ENCODE data around the gene SYNE1.
"Not testable (repeated sequence)": the region's sequence is repeated elsewhere in the genome, so short reads cannot be mapped to it uniquely, and the experiment has no call there.

Gene SYNE1

DNA sequence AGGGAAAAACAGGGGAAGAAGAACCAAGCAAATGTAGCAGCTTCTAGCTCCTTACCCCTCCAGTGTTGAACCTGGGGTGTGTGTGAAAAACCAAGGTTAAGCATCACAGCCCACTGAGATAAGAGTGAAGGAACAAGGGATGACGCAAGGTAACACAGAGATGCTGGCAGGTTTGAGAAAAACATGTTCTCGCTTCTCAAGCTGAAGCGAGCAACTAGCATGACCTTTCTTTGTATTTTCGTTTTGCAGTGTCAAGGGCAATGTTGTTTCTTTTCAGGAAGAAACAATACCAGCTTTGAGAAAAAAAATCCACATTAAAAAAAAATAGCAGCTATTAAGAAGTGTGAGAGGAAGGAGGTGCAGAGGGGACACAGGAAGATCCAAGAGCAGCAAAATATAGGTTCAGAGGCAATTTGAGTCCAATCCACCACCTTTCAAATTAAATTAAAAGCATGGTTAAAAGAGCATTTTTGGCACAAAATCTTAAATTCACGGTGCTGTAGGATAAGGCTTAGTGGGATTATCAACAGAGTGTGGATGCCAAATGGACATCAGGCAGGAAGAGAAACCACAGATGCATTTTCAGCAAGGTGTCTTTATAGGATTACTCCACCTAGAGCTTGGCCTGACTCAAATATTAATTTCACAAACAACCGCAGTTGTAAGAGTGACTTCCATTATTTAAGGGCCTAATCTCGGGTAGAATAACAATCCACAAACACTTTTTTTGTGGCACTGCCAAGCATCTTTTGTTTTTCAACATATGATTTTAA is 70.9 kb downstream of the SYNE1 start:
- no peak for DNase-seq (ENCODE audit: low spot score)

DNA sequence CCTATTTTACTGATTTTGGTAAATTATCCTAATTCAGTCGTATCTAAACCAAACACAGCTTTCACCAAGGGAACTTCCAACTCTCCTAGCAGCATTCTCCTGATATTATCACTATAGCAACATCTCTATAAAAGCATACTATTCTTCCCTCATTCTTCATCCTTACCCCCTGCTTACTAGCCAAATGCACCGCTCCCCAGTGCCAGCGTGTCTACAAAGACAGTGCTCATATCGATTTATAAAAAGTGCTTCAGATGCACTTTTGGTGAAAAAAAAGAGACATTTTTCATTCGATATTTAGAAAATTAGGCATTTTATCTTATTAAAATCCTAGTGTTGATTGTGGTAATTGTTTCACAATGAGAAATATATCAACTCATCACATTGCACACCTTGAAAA is 74.0 kb downstream of the SYNE1 start:
- DNase-seq (ENCODE audit: low spot score) = no peak

DNA sequence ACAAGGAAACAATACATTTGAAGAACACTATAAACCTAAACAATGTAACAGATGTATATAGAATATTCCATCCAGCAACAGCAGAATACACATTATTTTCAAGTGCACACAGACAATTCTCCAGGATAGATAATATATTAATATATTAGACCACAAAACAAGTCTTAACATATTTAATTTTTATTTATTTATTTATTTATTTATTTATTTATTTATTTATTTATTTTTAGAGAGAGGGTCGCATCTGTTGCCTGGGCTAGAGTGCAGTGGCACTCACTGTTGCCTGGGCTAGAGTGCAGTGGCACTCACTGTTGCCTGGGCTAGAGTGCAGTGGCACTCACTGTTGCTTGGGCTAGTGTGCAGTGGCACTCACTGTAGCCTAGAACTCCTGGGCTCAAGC is 78.4 kb downstream of the SYNE1 start:
- DNase-seq (ENCODE audit: low spot score) = not testable (repeated sequence)

DNA sequence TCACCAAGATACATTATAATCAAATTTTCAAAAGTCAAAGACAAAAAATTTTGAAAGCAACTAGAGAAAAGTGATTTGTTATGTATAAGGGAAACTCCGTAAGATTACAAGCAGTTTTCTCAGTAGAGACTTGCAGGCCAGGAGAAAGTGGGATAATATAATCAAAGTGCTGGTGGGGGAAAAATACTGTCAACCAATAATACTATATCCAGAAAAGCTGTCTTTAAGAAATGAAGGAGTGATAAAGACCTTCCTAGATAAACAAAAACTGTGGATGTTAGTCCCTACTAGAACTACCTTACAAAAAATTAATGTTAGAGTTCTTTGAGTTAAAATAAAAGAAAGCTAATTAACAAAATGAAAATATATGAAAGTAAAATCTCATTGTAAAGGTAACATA is 79.7 kb downstream of the SYNE1 start:
- DNase-seq (ENCODE audit: low spot score) = no peak

DNA sequence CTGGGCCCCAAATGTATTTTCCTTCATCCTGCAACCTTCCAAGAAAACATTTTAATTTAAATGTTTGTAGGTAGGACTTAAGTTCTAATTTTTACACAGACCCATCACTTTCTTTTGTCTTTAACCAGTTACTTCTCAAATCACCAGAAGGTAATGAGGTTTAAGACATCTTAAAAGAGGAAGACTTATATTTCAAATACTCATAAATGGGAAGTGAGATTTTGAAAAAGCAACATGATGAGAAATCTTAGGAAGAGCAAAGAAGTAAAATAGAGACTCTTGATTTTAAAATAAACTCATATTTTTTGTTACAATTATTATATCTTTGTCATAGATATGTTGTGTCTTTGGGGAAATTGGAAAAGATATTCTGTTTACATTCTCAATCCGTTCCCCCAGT is 82.3 kb downstream of the SYNE1 start:
- DNase-seq (ENCODE audit: low spot score) = no peak

DNA sequence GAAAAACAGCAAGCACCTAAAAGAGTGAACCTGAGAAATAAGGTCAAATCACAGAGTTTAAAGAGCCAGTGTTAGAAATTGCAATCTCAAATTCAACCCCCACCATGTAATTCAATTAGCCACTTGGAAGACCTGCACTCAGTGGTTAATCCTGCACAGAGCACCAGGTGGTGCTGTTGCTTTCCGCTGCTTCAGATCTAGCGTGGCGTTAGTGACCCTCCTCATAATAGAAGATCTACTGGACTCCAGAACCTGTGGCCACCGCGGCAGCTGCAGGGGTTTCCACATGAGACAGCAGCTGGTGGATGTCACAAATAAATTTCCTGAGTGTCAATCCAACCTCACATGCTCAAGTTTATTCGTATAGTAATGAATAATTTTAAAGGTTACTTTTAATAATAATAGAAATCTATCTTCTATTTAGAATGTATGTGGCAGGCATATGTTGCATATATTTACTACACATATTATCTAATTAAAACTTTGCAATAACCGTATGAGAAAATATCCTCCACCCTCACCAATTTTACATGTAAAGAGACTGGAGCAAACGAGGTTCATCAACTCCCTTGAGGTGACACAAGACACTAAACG is 84.4 kb downstream of the SYNE1 start:
- peak; percentile 65 for DNase-seq (ENCODE audit: low spot score)

DNA sequence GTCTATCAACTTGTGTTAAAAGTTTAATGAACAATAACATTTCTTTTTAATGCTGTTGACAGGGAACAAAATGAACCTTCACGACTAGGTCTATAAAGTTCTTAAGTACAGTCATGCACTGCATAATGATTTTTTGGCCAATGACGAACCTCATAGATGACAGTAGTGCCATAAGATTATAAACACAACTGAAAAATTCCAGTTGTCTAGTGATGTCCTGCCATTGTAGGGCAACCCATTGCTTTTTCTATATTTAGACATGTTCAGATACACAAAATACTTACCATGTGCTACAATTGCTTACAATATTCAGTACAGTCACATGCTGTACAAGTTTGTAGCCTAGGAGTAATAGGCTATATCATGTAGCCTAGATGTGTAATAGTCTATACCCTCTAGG is 93.6 kb downstream of the SYNE1 start:
- DNase-seq (ENCODE audit: low spot score) = no peak

DNA sequence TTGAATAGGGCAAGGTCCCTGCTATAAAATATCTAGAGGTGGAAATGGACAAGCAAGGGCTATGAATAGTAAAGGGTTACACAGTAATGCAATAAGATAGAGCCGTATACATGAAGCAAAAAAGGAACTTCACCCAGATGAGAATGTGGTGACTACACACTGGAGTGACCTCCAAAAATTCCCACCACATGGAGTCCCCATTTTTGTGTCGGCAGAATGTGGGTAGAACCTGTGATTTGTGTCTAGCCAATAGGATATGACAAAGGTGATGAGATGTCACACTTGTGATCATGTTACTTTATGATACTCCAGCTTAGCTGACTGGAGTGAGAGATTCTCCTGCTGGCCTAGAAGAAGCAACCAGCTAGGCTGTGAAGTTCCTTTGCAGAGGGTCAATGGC is 96.8 kb downstream of the SYNE1 start:
- DNase-seq (ENCODE audit: low spot score) = no peak

DNA sequence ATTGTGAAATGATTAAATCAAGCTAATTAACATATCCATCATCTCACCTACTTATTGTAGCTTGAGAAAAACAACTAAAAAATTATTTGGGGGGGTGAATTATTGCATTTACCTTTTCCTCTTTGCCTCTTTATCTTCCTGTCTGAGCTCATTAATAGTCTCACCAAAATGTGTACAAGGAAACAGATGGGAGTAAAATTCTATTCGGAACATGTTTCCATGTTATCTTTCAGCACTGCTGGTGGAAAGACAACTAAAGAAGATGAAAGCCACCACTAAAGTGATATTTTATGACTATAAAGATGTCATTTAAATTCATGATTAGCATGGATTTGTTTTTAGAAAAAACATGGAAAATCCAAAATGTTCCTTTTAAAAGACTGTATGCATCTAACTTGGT is 102.6 kb downstream of the SYNE1 start:
- DNase-seq (ENCODE audit: low spot score) = no peak

DNA sequence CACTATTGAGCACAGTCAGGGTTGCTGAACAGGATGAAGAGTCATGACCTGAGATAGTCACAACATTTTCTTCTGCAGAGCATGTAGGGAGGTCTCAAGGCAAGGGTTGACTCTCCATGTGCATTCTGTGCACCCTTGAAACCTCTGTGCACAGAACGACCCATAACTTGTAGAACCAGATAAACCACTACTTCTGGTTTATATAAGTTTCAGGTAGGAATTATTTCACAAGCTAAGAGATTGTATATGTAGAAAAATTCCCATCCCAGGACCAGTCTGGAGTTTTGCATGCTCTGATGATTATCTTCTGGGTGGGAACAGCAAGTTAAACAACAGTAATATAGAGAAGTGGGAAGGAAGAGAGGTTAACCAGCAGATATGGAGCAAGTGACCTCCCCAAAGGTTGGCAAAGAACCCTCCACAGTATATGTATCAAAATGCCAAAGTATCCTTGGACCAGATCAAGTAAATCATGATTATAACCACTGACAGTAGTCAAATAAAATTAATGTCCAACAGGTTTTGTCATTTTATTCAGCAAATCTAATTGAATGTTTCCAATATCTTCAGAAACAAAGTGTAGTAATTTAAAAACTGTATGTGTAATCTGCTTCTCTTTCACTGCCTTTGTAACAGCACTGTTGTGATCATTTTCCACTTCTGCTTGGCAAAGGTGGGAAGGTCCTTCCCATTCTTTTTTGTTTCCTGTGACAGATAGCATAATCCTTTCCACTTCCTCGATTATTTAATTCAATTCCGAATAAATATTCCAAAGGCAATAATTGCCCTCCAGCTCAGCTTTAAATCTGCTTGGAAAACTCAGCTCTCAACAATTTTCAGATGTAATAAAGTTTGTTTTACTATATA is 104.4 kb downstream of the SYNE1 start:
- no peak for DNase-seq (ENCODE audit: low spot score)

DNA sequence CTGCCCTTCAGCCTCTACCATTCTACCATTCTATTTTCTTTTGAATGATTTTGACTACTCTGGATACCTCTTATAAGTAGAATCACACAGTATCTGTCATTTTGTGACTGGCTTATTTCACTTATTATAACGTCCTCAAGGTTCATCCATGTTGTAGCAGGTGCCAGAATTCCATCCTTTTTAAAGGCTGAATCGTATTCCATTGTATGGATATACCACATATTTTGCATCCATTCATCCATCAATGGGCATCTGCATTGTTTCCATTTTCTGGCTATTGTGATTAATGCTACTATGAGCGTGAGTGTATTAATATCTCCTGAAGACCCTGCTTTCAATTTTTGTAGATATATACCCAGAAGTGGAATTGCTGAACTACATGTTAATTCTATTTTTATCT is 105.5 kb downstream of the SYNE1 start:
- no peak for DNase-seq (ENCODE audit: low spot score)

DNA sequence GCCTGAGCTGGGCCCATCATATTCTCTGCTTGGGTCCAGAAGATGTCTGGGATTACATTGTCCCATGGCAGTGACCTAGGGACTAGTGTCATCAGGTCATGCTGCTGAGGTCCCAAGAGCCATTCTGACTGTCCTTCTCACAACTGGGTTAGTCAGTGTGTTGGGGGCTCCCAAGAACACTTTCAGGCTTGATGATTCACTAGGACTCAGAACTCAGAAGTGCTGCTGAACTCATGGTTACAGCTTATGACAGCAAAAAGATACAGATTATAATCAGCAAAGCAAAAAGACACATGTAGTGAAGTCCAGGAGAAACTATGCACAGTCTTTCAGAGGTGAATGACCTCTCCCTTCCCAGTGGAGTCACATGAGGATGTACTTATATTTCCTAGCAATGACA is 107.8 kb downstream of the SYNE1 start:
- DNase-seq (ENCODE audit: low spot score) = peak; percentile 16

DNA sequence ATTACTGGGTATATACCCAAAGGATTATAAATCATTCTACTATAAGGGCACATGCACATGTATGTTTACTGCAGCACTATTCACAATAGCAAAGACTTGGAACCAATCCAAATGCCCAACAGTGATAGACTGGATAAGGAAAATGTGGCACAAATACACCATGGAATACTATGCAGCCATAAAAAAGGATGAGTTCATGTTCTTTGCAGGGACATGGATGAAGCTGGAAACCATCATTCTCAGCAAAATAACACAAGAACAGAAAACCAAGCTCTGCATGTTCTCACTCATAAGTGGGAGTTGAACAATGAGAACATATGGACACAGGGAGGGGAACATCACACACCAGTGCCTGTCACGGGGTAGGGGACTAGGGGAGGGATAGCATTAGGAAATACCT is 123.0 kb downstream of the SYNE1 start:
- not testable (repeated sequence) for DNase-seq (ENCODE audit: low spot score)

DNA sequence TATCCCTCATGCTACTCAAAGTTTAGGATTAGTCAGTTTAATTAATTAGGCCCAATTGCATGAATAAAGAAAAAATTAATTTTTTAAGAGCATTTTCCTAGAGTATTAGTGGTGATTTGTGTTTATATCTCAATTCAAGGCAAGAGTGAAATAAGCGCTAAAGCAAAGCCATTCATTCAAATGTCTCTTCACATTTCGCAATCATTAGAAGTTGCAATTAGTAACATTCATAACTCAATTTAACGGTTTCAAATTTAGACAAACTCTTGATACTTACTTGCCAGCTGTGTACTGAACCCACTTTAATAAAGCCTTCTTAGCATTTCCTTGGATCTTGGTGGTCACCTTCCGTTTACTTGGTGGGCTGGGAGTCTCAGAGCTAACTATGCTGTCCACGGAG is 127.2 kb downstream of the SYNE1 start:
- DNase-seq (ENCODE audit: low spot score) = no peak

DNA sequence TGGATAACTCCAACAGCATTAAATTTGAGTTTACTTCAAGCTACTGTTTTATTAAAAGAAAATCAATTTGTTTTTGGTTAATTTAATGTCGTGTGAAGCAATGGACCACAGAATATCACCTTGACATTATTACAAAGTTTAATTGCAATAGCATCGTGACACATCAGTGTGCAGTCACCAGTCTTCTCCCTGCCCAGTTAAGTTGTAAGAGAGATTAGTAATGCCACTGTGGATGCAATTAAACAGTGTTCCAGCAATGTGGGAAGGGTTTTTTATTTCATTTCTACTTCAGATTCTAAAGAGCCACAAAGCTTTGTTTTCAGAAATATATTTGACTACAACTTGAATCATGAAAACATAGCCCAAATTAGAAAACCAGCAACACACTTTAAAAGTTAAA is 128.7 kb downstream of the SYNE1 start:
- no peak for DNase-seq (ENCODE audit: low spot score)

DNA sequence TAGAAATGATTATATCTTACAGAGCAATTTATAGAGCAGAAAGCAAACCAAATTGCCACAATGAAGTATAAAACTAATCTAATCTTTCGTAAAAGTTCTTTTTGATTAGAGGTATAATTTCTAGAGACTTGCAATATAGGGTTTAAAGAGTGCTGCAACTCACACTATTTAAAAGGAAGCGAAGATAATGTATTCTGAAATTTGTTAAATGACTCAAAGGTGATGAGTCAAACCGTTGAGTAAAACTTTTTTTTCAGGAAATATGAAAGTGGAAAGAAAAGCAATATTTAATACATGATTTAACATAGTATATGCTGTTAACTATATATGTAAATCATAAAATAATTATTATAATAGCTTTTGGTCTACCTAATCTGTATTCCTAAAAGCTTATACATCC is 133.6 kb downstream of the SYNE1 start:
- DNase-seq (ENCODE audit: low spot score) = peak; percentile 7

DNA sequence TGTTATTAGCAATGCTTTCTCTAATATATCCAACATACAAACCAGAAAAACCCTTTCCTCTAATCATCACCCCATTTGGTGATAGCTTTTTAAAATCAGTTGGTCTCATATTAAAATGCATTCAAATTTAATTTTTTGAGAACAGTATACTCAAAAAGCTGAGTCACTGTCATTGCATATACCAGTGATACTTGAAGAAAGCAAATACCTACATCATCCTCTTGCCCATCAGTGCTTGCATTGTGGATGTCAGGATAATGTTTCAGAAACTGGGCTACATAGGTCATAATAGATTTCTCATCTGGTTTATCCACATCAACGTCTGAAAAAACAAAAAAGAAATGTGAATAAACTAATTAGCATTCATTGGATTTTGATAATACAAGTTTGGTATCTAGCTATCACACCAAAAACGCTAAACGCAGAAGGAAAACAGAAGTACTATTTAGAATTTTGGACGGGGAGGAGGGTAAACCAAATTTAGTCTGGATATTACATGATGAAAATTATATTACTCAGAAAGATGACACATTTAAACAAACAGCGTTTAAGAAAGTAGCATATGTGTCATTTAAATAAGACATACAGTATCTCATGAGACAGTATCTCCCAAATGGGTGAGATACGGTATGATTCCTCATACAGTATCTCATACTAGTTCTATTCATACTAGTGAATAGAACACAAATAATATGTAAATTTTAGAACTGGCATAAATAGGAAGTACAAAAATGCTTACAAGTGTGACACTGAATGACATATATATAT is 134.6 kb downstream of the SYNE1 start:
- DNase-seq (ENCODE audit: low spot score) = no peak

DNA sequence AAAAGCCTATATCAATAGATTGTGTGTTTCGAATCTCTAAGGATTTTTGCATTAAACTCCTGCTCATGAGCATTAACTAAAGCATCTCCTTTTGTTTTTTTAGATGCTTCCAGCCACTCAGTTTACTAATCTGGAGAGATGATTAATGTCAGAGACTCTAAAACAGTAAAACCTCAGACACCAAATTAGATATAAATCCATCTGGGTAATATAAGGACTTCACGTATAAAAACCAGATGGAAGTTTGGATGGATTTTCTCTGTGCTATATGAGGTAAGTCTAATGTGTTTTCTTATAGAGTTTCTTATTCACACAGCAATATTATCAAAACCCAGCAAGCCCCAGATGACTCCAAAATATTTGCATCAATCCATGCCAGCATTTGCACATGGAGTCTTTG is 137.2 kb downstream of the SYNE1 start:
- no peak for DNase-seq (ENCODE audit: low spot score)

DNA sequence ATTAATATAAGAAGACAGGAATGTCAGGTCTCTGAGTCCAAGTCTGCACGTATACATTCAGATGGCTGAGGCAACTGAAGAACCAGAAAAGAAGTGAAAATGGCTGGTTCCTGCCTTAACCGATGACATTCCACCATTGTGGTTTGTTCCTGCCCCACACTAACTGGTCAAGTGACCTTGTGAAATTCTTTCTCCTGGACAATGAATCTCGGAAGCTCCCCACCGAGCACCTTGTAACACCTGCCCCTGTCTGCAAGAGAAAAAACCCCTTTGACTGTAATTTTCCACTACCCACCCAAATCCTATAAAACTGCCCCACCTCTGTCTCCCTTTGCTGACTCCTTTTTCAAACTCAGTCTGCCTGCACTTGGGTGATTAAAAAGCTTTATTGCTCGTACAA is 140.4 kb downstream of the SYNE1 start:
- DNase-seq (ENCODE audit: low spot score) = no peak

DNA sequence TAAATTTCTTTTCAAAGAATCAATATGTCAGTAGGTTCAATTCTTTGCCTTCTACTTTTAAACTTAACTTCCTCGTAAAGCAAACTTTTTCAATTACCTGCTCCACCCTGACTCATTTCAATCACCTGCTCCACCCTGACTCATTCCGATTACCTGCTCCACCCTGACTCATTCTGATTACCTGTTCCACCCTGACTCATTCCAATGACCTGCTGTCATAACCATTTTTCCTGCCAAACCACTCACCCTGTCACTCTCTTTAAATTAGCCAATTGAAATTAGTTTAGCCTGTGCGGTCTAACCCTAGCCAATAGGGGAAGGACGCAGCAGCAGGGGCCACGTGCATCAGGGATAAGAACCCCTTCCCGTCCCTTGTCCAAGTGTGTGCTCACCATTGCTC is 141.7 kb downstream of the SYNE1 start:
- DNase-seq (ENCODE audit: low spot score) = not testable (repeated sequence)

DNA sequence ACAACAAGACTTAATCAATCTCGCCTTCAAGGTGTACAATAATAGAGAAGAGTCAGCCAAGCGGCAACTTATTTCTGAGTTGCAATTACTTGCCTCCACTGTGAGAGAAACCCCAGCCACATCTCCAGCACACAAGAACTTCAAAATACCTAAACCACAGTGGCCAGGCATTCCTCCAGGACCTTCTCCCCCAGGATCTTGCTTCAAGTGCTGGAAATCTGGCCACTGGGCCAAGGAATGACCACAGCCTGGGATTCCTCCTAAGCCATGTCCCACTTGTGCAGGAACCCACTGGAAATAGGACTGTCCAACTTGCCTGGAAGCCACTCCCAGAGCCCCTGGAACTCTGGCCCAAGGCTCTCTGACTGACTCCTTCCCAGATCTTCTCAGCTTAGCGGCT is 144.9 kb downstream of the SYNE1 start:
- DNase-seq (ENCODE audit: low spot score) = not testable (repeated sequence)

DNA sequence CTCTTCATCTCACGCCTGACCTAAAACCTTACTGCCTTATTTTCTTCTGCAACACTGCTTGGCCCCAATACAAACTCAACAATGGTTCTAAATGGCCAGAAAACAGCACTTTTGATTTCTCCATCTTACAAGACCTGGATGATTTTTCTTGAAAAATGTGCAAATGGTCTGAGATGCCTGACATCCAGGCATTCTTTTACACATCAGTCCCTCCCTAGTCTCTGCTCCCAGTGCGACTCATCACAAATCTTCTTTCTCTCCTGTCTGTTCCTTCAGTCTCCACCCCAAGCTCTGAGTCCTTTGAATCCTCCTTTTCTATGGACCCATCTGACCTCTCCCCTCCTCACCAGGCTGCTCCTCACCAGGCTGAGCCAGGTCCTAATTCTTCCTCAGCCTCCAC is 145.7 kb downstream of the SYNE1 start:
- not testable (repeated sequence) for DNase-seq (ENCODE audit: low spot score)
